Progenitor cell of endocrine pancreas (in vitro differentiated cells): Measurements from ENCODE around the gene DDX54. TPM values are rescaled to one million over a fixed set of nuclear protein-coding genes. Genes with fewer than 3 reads are reported as not detected.

ENCODE experiments used
- DNase-seq: peaks from one replicate; pipeline ENCODE4 v3.0.0; 2021; ENCODE audit warnings: low spot score; ENCODE audit not compliant: unreplicated experiment
- H3K27ac Mint-ChIP-seq: 2 replicates; pipeline ENCODE4 v1.8.0; 2021; ENCODE audit warnings: mild to moderate bottlenecking, moderate library complexity, mixed read lengths
- H3K27me3 Mint-ChIP-seq: 2 replicates; pipeline ENCODE4 v1.8.0; 2021; ENCODE audit warnings: mixed read lengths
- H3K36me3 Mint-ChIP-seq: 2 replicates; pipeline ENCODE4 v1.8.0; 2022; ENCODE audit warnings: mixed read lengths; ENCODE audit not compliant: insufficient read depth
- H3K4me1 Mint-ChIP-seq: 2 replicates; pipeline ENCODE4 v1.8.0; 2021; ENCODE audit warnings: low read depth, mixed read lengths
- H3K4me3 Mint-ChIP-seq: 2 replicates; pipeline ENCODE4 v1.8.0; 2021; ENCODE audit warnings: low read depth, mild to moderate bottlenecking, moderate library complexity, mixed read lengths
- H3K9me3 Mint-ChIP-seq: 2 replicates; pipeline ENCODE4 v1.8.0; 2021; ENCODE audit warnings: low read depth, mixed read lengths
- total RNA-seq: library from RNA; stranded (reverse); gene quantifications from 2 replicates; pipeline ENCODE4 v1.2.1, GENCODE V29; 2021
- TF ChIP-seq, protein P1 (sequence below): fragments of 200-600 bp; sonication (generic); IDR thresholded peaks from one replicate; pipeline ENCODE4 v1.5.0; 2021; ENCODE audit warnings: antibody characterized with exemption, mild to moderate bottlenecking; ENCODE audit not compliant: unreplicated experiment

DDX54 gene
- total RNA-seq, 1 donor from 2014 or later, result 61.5 TPM

DNA sequence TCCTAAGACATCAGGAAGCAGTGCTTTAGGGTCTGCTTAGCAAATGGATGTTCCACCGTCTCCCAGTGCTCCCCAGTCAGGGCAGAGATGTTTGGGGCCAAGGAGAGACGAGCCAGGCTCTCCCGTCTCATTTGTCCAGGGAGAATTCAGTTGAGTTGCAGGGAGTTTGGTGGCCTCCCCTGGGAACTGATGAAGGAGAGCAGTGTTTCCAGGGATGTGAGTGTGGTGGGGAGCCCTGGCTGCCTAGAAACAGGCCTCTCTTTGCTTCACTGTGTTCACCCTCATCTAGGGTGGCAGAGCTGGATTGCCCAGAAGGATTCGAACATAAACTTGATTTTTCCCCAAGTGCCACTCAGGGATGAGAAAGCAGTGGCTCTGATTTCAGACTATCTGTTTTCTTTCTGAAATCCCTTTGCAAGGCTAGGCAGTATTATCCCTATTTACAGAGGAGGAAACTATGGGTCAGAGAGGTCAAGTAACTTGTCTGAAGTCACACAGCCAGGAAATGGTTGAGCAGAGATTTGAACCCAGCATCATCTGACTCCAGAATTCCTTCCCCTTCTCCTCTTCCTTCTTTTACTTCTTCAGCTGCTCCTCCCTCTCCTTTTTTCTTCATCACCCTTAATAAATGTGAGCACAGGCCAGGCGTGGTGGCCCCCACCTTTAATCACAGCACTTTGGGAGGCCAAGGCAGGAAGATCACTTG lies 42.6 kb upstream of the DDX54 start:
- no peak for DNase-seq
- Mint-ChIP-seq H3K4me3 (no peak overlapping the region), H3K4me1 (peaks cover 12% of the 10 kb centered on the region), H3K36me3 (peaks cover 5% of the 10 kb centered on the region), H3K27me3 (no peaks in the 10 kb centered on the region), H3K27ac (no peak overlapping the region), H3K9me3 (no peaks in the 10 kb centered on the region)
- TF ChIP-seq, protein P1, sequence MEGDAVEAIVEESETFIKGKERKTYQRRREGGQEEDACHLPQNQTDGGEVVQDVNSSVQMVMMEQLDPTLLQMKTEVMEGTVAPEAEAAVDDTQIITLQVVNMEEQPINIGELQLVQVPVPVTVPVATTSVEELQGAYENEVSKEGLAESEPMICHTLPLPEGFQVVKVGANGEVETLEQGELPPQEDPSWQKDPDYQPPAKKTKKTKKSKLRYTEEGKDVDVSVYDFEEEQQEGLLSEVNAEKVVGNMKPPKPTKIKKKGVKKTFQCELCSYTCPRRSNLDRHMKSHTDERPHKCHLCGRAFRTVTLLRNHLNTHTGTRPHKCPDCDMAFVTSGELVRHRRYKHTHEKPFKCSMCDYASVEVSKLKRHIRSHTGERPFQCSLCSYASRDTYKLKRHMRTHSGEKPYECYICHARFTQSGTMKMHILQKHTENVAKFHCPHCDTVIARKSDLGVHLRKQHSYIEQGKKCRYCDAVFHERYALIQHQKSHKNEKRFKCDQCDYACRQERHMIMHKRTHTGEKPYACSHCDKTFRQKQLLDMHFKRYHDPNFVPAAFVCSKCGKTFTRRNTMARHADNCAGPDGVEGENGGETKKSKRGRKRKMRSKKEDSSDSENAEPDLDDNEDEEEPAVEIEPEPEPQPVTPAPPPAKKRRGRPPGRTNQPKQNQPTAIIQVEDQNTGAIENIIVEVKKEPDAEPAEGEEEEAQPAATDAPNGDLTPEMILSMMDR, result no peak

DNA sequence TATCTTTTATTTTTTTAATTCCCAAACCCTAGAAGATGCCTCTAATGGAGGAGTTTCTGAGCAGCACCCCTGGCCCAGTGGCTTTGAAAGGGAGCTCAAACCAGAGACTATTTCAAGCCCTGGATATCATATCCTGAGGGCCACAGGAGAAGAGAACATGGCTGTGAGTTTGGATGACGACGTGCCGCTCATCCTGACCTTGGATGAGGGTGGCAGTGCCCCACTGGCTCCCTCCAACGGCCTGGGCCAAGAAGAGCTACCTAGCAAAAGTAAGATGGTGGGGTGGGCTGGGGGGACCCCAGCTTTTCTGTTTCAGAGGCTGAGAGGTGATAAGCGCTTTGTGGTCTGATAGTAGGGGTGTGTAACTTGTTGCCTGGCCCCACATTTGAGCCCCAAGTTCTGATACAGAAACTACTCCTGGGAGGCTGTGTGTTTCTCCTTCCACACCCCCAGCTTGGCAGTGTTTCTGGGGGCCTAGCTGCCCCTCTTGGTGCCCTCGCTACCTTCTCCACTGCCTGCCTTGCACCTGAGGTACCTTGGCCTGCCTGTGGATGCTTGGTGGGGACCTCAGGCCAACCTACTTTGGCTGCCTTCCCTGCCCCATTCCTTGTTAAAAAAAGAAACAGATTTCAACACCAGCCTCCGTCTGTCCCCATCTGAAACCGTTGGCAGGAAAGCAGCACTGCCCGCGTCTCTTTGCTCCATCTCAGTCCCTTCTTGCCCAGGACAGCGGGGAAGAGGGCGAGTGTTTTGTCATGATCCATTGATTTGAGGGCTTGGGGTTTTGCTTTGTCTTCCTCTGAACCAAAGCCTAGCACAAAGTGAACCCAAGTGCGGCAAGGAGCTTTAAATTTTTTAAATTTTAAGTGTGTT lies 41.7 kb upstream of the DDX54 start:
- TF ChIP-seq, protein P1, result no peak
- H3K4me3 Mint-ChIP-seq, result no peak overlapping the region
- DNase-seq, result no peak
- peak overlapping the region; percentile 49 for H3K27ac Mint-ChIP-seq
- H3K36me3 Mint-ChIP-seq, result peaks cover 5% of the 10 kb centered on the region
- H3K4me1 Mint-ChIP-seq, result peaks cover 20% of the 10 kb centered on the region
- H3K27me3 Mint-ChIP-seq, result no peaks in the 10 kb centered on the region
- H3K9me3 Mint-ChIP-seq, result no peaks in the 10 kb centered on the region

DNA sequence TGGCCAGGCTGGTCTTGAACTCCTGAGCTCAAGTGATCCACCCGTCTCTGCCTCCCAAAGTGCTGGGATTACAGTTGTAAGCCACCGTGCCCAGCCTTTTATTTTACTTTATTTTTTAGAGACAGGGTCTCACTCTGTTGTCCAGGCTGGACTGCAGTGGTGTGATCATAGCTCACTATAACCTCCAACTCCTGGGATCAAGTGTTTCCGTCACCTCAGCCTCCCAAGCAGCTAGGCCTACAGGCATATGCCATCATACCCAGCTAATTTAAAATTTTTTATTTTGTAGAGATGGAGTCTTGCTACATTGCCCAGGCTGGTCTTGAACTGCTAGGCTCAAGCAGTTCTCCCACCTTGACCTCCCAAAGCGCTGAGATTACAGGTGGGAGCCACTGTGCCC lies 39.7 kb upstream of the DDX54 start:
- Mint-ChIP-seq H3K27me3 (no peaks in the 10 kb centered on the region), H3K9me3 (no peaks in the 10 kb centered on the region), H3K4me3 (no peak overlapping the region), H3K4me1 (peaks cover 19% of the 10 kb centered on the region), H3K36me3 (peaks cover 4% of the 10 kb centered on the region), H3K27ac (no peak overlapping the region)
- TF ChIP-seq, protein P1, result no peak
- DNase-seq, result no peak

DNA sequence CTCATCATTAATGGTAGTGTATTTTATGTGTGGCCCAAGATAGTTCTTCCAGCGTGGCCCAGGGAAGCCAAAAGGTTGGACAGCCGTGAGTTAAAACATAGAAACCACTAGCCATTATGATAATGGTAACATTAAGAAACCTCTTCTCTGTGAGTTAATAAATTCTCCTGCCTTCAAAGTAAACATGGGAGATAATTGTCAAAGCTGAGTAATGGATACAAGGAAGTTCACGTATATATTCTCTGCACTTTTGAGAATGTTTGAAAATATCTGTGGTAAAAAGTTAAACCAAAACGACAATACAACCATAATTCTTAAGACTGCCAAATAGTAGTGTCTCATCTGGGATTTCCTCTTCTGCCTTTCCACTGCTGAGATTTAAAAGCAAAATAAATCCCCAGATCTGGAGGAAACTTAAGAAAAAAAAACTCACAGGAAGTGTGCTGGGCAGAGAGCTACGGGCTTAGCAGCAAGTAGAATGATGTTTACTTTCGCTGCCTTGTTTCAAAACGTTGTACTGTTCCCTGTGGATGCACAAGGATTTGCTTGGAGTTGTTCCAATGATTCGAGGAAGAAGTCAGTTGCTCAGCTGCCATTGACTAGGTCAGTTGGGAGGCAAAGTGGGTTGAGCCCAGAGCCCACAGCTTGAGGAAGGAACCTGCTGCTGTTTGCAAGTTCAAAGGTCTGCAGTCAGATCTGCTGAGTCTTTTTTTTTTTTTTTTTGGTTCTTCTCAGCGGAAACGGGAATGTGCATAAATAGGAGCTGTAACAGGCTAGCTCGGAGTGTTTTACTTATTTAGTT lies 37.7 kb upstream of the DDX54 start:
- peak overlapping the region; percentile 76 for H3K27ac Mint-ChIP-seq
- H3K4me3 Mint-ChIP-seq, result peak overlapping the region; percentile 83
- no peak for DNase-seq
- no peaks in the 10 kb centered on the region for H3K27me3 Mint-ChIP-seq
- peaks cover 17% of the 10 kb centered on the region for H3K4me1 Mint-ChIP-seq
- peaks cover 1% of the 10 kb centered on the region for H3K36me3 Mint-ChIP-seq
- no peaks in the 10 kb centered on the region for H3K9me3 Mint-ChIP-seq
- TF ChIP-seq, protein P1, result no peak
